ACHN (cell line): ENCODE results near the gene NOX5.

Experiments
- DNase-seq: peaks from one replicate; pipeline ENCODE4 v3.0.0-alpha.2; 2015
- in situ Hi-C: cut with HindIII; loops from 2 replicates; pipeline ENCODE4 v1.10.0; 2017; ENCODE audit warnings: low sequenced_read_pairs, low pct_ligation_motif_present, low pct_unique_long_range_greater_than_20kb

The NOX5 gene

GRCh38 chr15:69107025-69107620 is 92.6 kb downstream of the NOX5 start:
- in situ Hi-C loops = no loop called here

More at GRCh38 chr15:69107025-69107620, 92.6 kb downstream of the NOX5 start:
- no peak for DNase-seq
